Epithelial cell of proximal tubule (primary cell): ENCODE results near the gene CDK7. TPM values are rescaled to one million over a fixed set of nuclear protein-coding genes. Genes with fewer than 3 reads are reported as not detected.
"Not testable (repeated sequence)": the region's sequence is repeated elsewhere in the genome, so short reads cannot be mapped to it uniquely, and the experiment has no call there.

ENCODE experiments used
- DNase-seq: peaks from one replicate; pipeline ENCODE4 v3.0.0-alpha.2; 2011; ENCODE audit warnings: low read depth
- H3K4me3 ChIP-seq: 2 replicates; pipeline ENCODE4 v1.5.1; 2011; ENCODE audit warnings: low read depth, mild to moderate bottlenecking, low read length
- total RNA-seq: library from RNA; depleted of rRNA; stranded (reverse); fragments of >200 nt; gene quantifications from 2 replicates; pipeline ENCODE4 v1.2.3, GENCODE V29; 2015
- TF ChIP-seq, protein P1 (sequence below): conservative IDR thresholded peaks from 2 replicates; pipeline ENCODE4 v1.5.1; 2012; ENCODE audit warnings: low read depth, mild to moderate bottlenecking, low read length

Gene CDK7
- total RNA-seq, 1 donor from 2014 or later: 48.2 TPM

DNA sequence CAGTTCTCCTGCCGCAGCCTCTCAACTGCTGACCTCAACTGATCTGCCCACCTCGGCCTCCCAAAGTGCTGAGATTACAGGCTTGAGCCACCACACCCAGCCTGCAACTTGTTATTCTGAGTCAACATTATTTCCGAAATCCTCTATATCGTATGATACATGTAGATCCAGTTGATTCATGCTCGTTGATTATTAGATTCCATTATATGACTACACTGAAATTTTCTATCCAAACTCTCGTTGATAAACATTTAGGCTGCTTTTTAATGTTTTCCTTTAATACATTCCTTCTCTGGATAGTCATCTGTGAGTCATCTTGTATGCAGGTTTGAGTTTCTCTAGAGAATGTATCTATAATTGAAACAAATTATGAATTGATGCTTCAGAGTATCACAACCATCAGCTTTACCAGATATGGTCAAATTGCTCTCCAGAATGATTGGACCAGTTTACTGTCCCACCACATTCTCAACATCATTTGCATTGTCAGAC is 4.1 kb downstream of the CDK7 start:
- TF ChIP-seq, protein P1, sequence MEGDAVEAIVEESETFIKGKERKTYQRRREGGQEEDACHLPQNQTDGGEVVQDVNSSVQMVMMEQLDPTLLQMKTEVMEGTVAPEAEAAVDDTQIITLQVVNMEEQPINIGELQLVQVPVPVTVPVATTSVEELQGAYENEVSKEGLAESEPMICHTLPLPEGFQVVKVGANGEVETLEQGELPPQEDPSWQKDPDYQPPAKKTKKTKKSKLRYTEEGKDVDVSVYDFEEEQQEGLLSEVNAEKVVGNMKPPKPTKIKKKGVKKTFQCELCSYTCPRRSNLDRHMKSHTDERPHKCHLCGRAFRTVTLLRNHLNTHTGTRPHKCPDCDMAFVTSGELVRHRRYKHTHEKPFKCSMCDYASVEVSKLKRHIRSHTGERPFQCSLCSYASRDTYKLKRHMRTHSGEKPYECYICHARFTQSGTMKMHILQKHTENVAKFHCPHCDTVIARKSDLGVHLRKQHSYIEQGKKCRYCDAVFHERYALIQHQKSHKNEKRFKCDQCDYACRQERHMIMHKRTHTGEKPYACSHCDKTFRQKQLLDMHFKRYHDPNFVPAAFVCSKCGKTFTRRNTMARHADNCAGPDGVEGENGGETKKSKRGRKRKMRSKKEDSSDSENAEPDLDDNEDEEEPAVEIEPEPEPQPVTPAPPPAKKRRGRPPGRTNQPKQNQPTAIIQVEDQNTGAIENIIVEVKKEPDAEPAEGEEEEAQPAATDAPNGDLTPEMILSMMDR: no peak
- H3K4me3 ChIP-seq: no peak overlapping the region
- no peak for DNase-seq

DNA sequence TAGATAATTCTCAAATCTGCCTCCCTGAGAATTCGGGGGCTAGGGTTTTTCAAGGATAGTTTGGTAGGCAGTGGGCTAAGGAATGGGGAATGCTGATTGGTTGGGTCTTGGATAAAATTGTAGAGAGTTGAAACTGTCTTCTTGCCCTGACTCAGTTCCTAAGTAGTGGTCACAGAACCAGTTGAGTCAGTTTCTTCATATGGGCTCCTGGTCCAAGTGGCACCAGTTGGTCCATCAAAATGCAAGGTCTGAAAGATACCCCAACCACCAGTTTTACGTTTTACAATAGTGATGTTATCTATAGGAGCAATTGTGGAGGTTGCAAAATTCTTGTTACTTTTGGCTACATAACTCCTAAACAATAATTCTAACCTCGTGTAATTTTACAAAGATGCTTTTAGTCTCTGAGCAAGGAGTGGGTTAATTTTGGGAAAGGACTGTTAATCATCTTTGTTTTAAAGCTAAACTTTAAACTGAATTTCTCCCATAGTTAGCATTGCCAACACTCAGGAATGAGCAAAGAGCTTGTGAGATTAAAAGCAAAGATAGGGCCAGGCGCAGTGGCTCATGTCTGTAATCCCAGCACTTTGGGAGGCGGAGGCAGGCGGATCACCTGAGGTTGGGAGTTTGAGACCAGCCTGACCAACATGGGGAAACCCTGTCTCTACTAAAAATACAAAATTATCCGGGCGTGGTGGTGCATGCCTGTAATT is 7.7 kb downstream of the CDK7 start:
- TF ChIP-seq, protein P1: no peak
- DNase-seq: no peak
- H3K4me3 ChIP-seq: no peak overlapping the region

DNA sequence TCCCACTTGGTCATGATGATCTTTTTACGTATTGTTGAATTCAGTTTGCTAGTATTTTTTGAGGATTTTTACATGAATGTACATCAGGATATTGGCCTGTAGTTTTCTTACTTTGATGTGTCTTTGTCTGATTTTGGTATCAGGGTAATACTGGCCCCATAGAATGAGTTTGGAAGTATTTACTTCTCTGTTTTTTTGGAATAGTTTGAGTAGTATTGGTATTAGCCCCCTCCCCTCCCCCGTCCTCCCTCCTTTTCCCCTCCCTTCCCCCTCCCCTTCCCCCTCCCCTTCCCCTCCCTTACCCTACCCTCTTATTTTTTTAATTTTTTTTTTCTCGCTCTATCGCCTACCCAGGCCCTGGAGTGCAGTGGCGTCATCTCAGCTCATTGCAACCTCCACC is 10.3 kb downstream of the CDK7 start:
- TF ChIP-seq, protein P1: no peak
- no peak for DNase-seq

DNA sequence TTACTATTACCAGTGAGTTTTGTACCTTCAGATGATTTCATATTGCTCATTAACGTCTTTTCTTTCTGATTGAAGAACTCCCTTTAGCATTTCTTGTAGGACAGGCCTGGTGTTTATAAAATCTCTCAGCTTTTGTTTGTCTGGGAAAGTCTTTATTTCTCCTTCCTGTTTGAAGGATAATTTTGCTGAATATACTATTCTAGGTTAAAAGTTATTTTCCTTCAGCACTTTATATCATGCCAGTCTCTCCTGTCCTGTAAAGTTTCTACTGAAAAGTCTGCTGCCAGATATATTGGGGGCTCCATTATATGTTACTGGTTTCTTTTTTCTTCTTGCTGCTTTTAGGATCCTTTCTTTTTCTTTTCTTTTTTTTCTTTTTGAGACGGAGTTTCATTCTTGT is 13.3 kb downstream of the CDK7 start:
- H3K4me3 ChIP-seq: no peak overlapping the region
- TF ChIP-seq, protein P1: no peak
- no peak for DNase-seq

More for the DNA sequence above, 10.3 kb downstream of the CDK7 start:
- H3K4me3 ChIP-seq: no peak overlapping the region

DNA sequence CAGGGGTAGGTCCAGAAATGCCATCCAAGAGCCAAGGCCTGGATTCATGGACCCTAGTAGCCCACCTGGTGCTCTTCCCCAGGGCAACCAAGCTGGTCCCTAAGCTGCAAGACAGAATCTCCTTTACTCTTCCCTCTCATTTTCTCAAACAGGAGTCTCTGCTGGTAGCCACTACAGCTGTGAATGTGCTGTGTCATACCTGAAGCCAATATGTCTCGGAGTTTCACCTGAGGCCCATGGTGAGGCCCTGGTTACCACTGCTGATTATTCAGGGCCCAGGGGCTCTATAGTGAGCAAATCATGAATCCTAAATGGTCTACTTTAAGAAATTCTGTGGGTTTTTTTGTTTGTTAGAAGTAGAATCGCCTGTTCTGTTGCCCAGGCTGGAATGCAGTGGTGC is 15.9 kb downstream of the CDK7 start:
- TF ChIP-seq, protein P1: no peak
- no peak overlapping the region for H3K4me3 ChIP-seq
- no peak for DNase-seq

DNA sequence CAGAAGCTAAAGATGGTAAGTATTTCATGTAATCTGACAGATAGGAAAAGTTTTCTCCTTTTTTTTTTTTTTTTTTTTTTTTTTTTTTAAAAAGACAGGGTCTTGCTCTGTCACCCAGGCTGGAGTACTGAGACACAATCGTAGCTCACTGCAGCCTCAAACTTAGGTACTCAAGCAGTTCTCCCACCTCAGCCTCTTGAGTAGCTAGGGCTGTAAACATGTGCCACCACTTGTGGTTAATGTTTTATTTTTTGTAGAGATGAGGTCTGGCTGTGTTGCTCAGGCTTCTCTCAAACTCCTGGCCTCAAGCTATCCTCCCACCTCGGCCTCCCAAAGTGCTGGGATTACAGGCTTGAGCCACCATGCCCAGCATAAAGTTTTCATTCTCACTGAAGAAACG is 17.8 kb downstream of the CDK7 start:
- TF ChIP-seq, protein P1: no peak
- DNase-seq: no peak
- H3K4me3 ChIP-seq: no peak overlapping the region

DNA sequence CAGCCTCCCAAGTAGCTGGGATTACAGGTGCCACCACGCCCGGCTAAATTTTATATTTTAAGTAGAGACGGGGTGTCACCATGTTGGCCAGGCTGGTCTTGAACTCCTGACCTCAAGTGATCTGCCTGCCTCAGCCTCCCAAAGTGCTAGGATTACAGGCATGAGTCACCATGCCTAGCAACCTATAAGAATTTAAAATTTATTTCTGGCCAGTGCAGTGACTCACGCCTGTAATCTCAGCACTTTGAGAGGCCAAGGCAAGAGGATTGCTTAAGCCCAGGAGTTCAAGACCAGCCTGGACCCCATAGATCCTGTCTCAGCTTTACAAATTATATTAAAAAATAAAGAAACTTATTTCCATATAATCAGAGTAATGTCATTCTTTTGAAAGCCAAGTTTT is 21.3 kb downstream of the CDK7 start:
- not testable (repeated sequence) for H3K4me3 ChIP-seq, DNase-seq
